GM23338 (cell line): ENCODE data around the gene MAPK8. TPM values are rescaled to one million over a fixed set of nuclear protein-coding genes. Genes with fewer than 3 reads are reported as not detected.

Source experiments
- ATAC-seq: fragments of 200-7000 bp; cut with Tn5 transposase; 3 replicates; pipeline ENCODE4 v1.9.1; 2020
- DNase-seq: peaks from one replicate; pipeline ENCODE4 v3.0.0-alpha.2; 2015; ENCODE audit warnings: low spot score
- H2AFZ ChIP-seq: fragments of 200-600 bp; sonication (generic); 2 replicates; pipeline ENCODE4 v1.8.0; 2016; ENCODE audit warnings: antibody characterized with exemption, mild to moderate bottlenecking, moderate library complexity
- H3F3A ChIP-seq: fragments of 200-600 bp; sonication (generic); replicated peaks from 2 replicates; pipeline ENCODE4 v1.8.0; 2017; ENCODE audit warnings: antibody characterized with exemption, mixed run types, low read depth
- H3K27ac ChIP-seq: fragments of 200-600 bp; sonication (generic); 2 replicates; pipeline ENCODE4 v1.6.1; 2016; ENCODE audit warnings: low read depth
- H3K27me3 ChIP-seq: fragments of 200-600 bp; sonication (generic); 2 replicates; pipeline ENCODE4 v1.8.0; 2016; ENCODE audit warnings: mild to moderate bottlenecking, mixed run types, moderate library complexity; ENCODE audit not compliant: insufficient read depth
- H3K36me3 ChIP-seq: fragments of 200-600 bp; sonication (generic); 2 replicates; pipeline ENCODE4 v1.8.0; 2016; ENCODE audit warnings: mild to moderate bottlenecking; ENCODE audit not compliant: insufficient read depth
- H3K4me1 ChIP-seq: fragments of 200-600 bp; sonication (generic); 2 replicates; pipeline ENCODE4 v1.8.0; 2016; ENCODE audit warnings: mild to moderate bottlenecking, moderate library complexity; ENCODE audit not compliant: insufficient read depth
- H3K4me2 ChIP-seq: fragments of 200-600 bp; sonication (generic); 2 replicates; pipeline ENCODE4 v1.7.1; 2017; ENCODE audit warnings: mixed run types
- H3K4me3 ChIP-seq: fragments of 200-600 bp; sonication (generic); 2 replicates; pipeline ENCODE4 v1.6.1; 2016; ENCODE audit warnings: mixed run types
- H3K79me2 ChIP-seq: fragments of 200-600 bp; sonication (generic); replicated peaks from 2 replicates; pipeline ENCODE4 v1.8.0; 2017; ENCODE audit warnings: mild to moderate bottlenecking; ENCODE audit not compliant: insufficient read depth
- H3K9me2 ChIP-seq: fragments of 200-600 bp; sonication (generic); 2 replicates; pipeline ENCODE4 v1.8.0; 2017; ENCODE audit not compliant: insufficient read depth
- H4K20me1 ChIP-seq: fragments of 200-600 bp; sonication (generic); replicated peaks from 2 replicates; pipeline ENCODE4 v1.8.0; 2017; ENCODE audit warnings: mild to moderate bottlenecking; ENCODE audit not compliant: insufficient read depth
- H3K27ac Mint-ChIP-seq: 2 replicates; pipeline ENCODE4 v1.8.0; 2020; ENCODE audit warnings: inconsistent platforms, mild to moderate bottlenecking, moderate library complexity, mixed read lengths
- H3K27me3 Mint-ChIP-seq: 3 replicates; pipeline ENCODE4 v1.8.0; 2022; ENCODE audit warnings: low read depth, mild to moderate bottlenecking, moderate library complexity, mixed read lengths, inconsistent platforms; ENCODE audit not compliant: insufficient read depth, poor library complexity
- H3K36me3 Mint-ChIP-seq: 3 replicates; pipeline ENCODE4 v1.8.0; 2021; ENCODE audit warnings: low read depth, mild to moderate bottlenecking, inconsistent platforms, moderate library complexity, mixed read lengths
- H3K4me1 Mint-ChIP-seq: 3 replicates; pipeline ENCODE4 v1.8.0; 2020; ENCODE audit warnings: mild to moderate bottlenecking, inconsistent platforms, mixed read lengths
- H3K4me3 Mint-ChIP-seq: 3 replicates; pipeline ENCODE4 v1.8.0; 2021; ENCODE audit warnings: moderate library complexity, mild to moderate bottlenecking, inconsistent platforms, mixed read lengths
- H3K9me3 Mint-ChIP-seq: 3 replicates; pipeline ENCODE4 v1.8.0; 2020; ENCODE audit warnings: moderate library complexity, mild to moderate bottlenecking, inconsistent platforms, mixed read lengths
- CREB1 ChIP-seq: fragments of 250-450 bp; sonication (Bioruptor Pico); IDR thresholded peaks from 2 replicates; pipeline ENCODE4 v1.5.0; 2020; ENCODE audit warnings: low read depth, mild to moderate bottlenecking, moderate library complexity
- ETS1 ChIP-seq: IDR thresholded peaks from 2 replicates; pipeline ENCODE4 v1.6.1; 2016; ENCODE audit warnings: antibody characterized with exemption
- EZH2 ChIP-seq: fragments of 200-600 bp; sonication (generic); IDR thresholded peaks from one replicate; pipeline ENCODE4 v1.8.0; 2017; ENCODE audit warnings: antibody characterized with exemption, mild to moderate bottlenecking, low read depth; ENCODE audit not compliant: unreplicated experiment
- EZH2phosphoT487 ChIP-seq: fragments of 200-600 bp; sonication (generic); IDR thresholded peaks from one replicate; pipeline ENCODE4 v1.8.1; 2018; ENCODE audit warnings: antibody characterized with exemption; ENCODE audit not compliant: unreplicated experiment
- JUNB ChIP-seq: IDR thresholded peaks from one replicate; pipeline ENCODE4 v1.6.1; 2016; ENCODE audit warnings: antibody characterized with exemption; ENCODE audit not compliant: unreplicated experiment
- NANOG ChIP-seq: IDR thresholded peaks from 2 replicates; pipeline ENCODE4 v1.6.1; 2016; ENCODE audit warnings: antibody characterized with exemption, borderline replicate concordance
- POLR2AphosphoS5 ChIP-seq: IDR thresholded peaks from 2 replicates; pipeline ENCODE4 v1.6.1; 2016; ENCODE audit warnings: antibody characterized with exemption, low read depth
- REST ChIP-seq: IDR thresholded peaks from one replicate; pipeline ENCODE4 v1.6.1; 2018; ENCODE audit warnings: antibody characterized with exemption; ENCODE audit not compliant: unreplicated experiment
- STAT1 ChIP-seq: IDR thresholded peaks from one replicate; pipeline ENCODE4 v1.6.1; 2016; ENCODE audit warnings: antibody characterized with exemption; ENCODE audit not compliant: unreplicated experiment
- ZNF114 ChIP-seq: fragments of 250-450 bp; sonication (Bioruptor Pico); IDR thresholded peaks from 2 replicates; pipeline ENCODE4 v1.5.0; 2020; ENCODE audit warnings: mild to moderate bottlenecking, moderate library complexity
- ZNF331 ChIP-seq: fragments of 250-450 bp; sonication (Bioruptor Pico); IDR thresholded peaks from 2 replicates; pipeline ENCODE4 v1.5.0; 2020; ENCODE audit warnings: low read depth, mild to moderate bottlenecking, moderate library complexity
- ZNF462 ChIP-seq: fragments of 250-450 bp; sonication (Bioruptor Pico); IDR thresholded peaks from 2 replicates; pipeline ENCODE4 v1.5.0; 2020; ENCODE audit warnings: mild to moderate bottlenecking, moderate library complexity
- polyA plus RNA-seq: library from polyadenylated mRNA; unstranded; fragments of >200 nt; fragmentation: Nextera tagmentation; extraction: Ambion mirVana; gene quantifications from 2 replicates; pipeline ENCODE4 v1.2.1, GENCODE V29; 2016
- total RNA-seq: library from RNA; depleted of rRNA; stranded (reverse); fragments of >200 nt; shearing (Covaris generic); gene quantifications from 2 replicates; pipeline ENCODE4 v1.2.3, GENCODE V29; 2014
- TF ChIP-seq, protein P1 (sequence below), 2 experiments: fragments of 200-600 bp in 1 of 2; sonication (generic) in 1 of 2; conservative IDR thresholded peaks; 2 replicates each; pipeline versions ENCODE4 v1.5.1 to v1.6.1; 2016 to 2017; ENCODE audit warnings: antibody characterized with exemption in 2 of 2, low read depth in 2 of 2, mild to moderate bottlenecking in 2 of 2, moderate library complexity in 1 of 2

MAPK8 gene
- total and polyA plus RNA-seq, 2 experiments from 2014 or later: 52.4 to 73.6 TPM

DNA sequence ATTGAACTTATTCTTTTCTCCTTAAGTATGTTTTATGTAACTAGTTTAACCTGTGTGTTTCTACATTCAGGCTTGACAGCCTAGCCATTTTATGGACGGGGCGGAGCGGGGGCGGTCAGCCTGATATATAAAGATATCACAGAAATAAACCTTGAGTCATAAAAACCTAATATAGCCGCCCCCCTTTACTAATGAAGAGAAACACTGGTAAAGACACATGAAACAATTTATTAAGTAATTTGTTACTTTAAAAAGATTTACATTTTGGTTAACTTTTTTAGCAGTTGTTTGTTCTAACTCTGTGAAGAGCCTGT lies 84.0 kb downstream of the MAPK8 start:
- TF ChIP-seq EZH2 (no peak), ZNF331 (no peak), REST (no peak), ZNF114 (CRISPR knock-in tag) (no peak), ETS1 (no peak), STAT1 (no peak), EZH2phosphoT487 (no peak), ZNF462 (CRISPR knock-in tag) (no peak), JUNB (no peak), NANOG (no peak), POLR2AphosphoS5 (no peak), CREB1 (no peak)
- TF ChIP-seq, protein P1, sequence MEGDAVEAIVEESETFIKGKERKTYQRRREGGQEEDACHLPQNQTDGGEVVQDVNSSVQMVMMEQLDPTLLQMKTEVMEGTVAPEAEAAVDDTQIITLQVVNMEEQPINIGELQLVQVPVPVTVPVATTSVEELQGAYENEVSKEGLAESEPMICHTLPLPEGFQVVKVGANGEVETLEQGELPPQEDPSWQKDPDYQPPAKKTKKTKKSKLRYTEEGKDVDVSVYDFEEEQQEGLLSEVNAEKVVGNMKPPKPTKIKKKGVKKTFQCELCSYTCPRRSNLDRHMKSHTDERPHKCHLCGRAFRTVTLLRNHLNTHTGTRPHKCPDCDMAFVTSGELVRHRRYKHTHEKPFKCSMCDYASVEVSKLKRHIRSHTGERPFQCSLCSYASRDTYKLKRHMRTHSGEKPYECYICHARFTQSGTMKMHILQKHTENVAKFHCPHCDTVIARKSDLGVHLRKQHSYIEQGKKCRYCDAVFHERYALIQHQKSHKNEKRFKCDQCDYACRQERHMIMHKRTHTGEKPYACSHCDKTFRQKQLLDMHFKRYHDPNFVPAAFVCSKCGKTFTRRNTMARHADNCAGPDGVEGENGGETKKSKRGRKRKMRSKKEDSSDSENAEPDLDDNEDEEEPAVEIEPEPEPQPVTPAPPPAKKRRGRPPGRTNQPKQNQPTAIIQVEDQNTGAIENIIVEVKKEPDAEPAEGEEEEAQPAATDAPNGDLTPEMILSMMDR (conservative IDR thresholded peaks at IDR 0.05; ENCODE audit: low read depth in 2 of 2): no peak
- H3K79me2 ChIP-seq: peaks cover 47% of the 10 kb centered on the region
- H3K4me2 ChIP-seq: no peak overlapping the region

More for the DNA sequence above, 84.0 kb downstream of the MAPK8 start:
- ATAC-seq: no peak
- Histone ChIP-seq H3K27ac (no peak overlapping the region), H2AFZ (no peak overlapping the region), H3K4me3 (no peak overlapping the region), H3K36me3 (no peaks in the 10 kb centered on the region), H4K20me1 (peaks cover 9% of the 10 kb centered on the region; the same call in 1 of the 2 replicates), H3F3A (no peaks in the 10 kb centered on the region), H3K27me3 (no peaks in the 10 kb centered on the region), H3K9me2 (no peaks in the 10 kb centered on the region), H3K4me1 (peaks cover 7% of the 10 kb centered on the region; the same call in 1 of the 2 replicates)
- no peaks in the 10 kb centered on the region for H3K27me3 Mint-ChIP-seq
- no peak overlapping the region for H3K27ac Mint-ChIP-seq
- DNase-seq: no peak
- no peaks in the 10 kb centered on the region for H3K9me3 Mint-ChIP-seq
- no peaks in the 10 kb centered on the region for H3K36me3 Mint-ChIP-seq
- H3K4me1 Mint-ChIP-seq: peaks cover 13% of the 10 kb centered on the region
- H3K4me3 Mint-ChIP-seq: no peak overlapping the region
